ENCODE measurements around the gene FIG4.
"Not testable (repeated sequence)": the region's sequence is repeated elsewhere in the genome, so short reads cannot be mapped to it uniquely, and the experiment has no call there.

The FIG4 gene

DNA sequence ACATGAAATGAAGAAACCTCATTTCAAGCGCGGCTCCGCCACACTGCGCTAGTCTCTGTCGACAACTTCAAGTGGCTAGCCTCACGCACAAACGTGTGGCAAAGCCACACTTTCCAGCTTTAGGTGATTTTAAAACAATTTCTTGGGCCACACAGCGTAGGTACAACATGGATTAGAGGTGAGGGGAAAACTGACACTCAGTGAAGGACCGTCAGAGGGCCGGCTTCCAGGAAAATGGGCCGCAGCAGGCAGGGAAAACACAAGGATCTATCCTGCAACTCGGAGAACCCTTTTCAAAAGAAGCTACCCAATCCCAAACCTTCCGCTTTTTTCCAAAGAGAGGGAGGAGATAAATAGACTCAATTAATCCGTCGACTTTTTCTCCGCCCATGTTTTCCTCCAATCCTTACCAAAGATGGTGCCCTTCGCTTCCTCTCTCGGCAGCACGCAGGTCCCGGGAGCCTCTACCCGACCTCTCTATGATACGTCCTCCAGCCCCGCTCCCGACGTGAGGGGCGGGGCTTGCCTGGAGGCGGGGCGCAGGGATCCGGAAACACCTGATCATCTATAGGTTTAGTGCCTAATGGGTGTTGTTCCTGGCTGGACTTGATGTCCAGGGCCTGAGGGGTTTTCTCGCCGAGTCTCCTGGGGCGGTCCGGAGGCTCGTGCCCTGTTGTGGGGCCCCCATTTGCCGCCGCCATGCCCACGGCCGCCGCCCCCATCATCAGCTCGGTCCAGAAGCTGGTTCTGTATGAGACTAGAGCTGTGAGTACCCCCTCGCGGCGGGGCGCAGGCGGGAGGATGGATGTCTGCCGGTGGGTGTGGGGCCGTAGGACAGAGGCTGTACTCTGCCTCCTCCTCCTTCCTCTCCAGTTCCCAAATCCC, at the start of gene FIG4, which contains the start of gene AK9:
FIG4 (plus strand) TSS at position 560 of the 885 bp plus-strand sequence; CDS start at position 700, 140 bp downstream.
AK9 (minus strand) TSS at position 466 of the 885 bp plus-strand sequence. CDS start 15,457 bp downstream, outside the sequence.
- DNase-seq (ENCODE audit: low spot score), result peak; percentile 89
- Mint-ChIP-seq H3K4me3 (peak within 1 kb of the TSS; percentile 93), H3K27ac (peak within 1 kb of the TSS; percentile 91), H3K36me3 (ENCODE audit: low read depth) (peaks cover 2% of the 10 kb centered on the region), H3K9me3 (no peaks in the 10 kb centered on the region), H3K27me3 (ENCODE audit: low read depth) (peaks cover 13% of the 10 kb centered on the region), H3K4me1 (ENCODE audit: low read depth) (peaks cover 20% of the 10 kb centered on the region)

DNA sequence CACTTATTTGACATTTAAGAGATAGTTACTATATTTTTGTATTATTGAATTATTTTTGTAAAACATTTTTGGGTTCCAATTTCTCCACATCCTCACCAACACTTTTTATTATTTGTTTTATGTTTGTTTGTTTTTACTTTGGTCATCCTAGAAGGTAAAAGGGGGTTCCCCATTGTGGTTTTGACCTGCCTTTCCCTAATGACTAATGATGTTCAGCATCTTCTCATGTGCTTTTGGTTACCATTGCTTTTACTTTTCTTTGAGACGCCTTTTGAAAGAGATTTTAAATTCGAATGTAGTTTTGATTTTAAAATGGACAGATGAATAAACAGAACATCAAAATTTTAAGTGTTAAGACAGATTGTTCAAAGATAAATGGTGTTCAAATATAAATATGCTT, 47.0 kb upstream of the FIG4 start:
- Mint-ChIP-seq H3K4me3 (no peak overlapping the region), H3K27ac (no peak overlapping the region), H3K27me3 (ENCODE audit: low read depth) (no peaks in the 10 kb centered on the region), H3K36me3 (ENCODE audit: low read depth) (no peaks in the 10 kb centered on the region), H3K4me1 (ENCODE audit: low read depth) (no peaks in the 10 kb centered on the region), H3K9me3 (peaks cover 3% of the 10 kb centered on the region)
- no peak for DNase-seq (ENCODE audit: low spot score)

DNA sequence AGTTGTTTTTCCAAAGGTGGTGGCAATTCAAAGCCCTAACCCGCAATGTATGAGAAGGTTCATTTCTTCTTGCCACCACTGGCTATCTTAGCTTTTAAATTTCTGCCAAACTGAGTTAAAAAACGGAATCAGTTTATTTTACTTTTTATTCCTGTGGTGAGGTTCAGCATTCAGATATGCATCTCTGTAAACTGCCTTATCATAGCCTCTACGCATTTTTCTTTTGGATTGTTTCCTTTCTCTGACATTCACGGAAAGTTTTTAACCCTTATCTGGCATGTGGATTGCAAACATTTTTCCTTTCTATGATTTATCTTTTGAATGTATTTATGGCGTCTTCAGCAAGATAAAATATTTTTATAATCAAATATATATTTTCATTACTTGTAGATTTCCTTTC, 37.8 kb upstream of the FIG4 start:
- Mint-ChIP-seq H3K36me3 (ENCODE audit: low read depth) (no peaks in the 10 kb centered on the region), H3K27ac (no peak overlapping the region), H3K9me3 (no peaks in the 10 kb centered on the region), H3K4me1 (ENCODE audit: low read depth) (no peaks in the 10 kb centered on the region), H3K27me3 (ENCODE audit: low read depth) (no peaks in the 10 kb centered on the region), H3K4me3 (no peak overlapping the region)
- no peak for DNase-seq (ENCODE audit: low spot score)

DNA sequence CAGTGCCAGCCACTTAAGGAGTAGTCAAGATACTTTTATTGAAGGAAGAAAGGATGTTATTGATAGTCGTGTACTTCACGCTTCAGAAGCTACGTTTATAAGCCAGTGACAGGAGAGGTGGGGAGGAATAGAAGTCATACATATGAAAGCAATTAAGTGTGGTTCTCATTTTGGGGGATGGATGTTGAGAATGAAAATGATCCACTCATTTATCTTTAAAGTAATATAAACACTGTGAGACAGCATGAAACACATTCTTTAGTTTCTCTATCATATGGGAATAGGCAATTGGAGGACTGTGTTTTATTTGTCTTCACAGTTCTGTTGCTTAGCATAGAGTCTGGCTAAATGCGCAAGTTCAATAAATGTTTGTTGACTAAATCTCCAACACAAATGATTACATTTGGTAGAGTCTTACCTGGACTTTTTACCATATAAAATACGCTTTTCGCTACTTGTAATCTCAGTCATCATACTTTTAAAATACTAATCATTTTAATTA, 35.3 kb upstream of the FIG4 start:
- H3K27ac Mint-ChIP-seq, result no peak overlapping the region
- no peak overlapping the region for H3K4me3 Mint-ChIP-seq
- H3K27me3 Mint-ChIP-seq (ENCODE audit: low read depth), result no peaks in the 10 kb centered on the region
- no peaks in the 10 kb centered on the region for H3K36me3 Mint-ChIP-seq (ENCODE audit: low read depth)
- peaks cover 4% of the 10 kb centered on the region for H3K4me1 Mint-ChIP-seq (ENCODE audit: low read depth)
- no peaks in the 10 kb centered on the region for H3K9me3 Mint-ChIP-seq
- no peak for DNase-seq (ENCODE audit: low spot score)

DNA sequence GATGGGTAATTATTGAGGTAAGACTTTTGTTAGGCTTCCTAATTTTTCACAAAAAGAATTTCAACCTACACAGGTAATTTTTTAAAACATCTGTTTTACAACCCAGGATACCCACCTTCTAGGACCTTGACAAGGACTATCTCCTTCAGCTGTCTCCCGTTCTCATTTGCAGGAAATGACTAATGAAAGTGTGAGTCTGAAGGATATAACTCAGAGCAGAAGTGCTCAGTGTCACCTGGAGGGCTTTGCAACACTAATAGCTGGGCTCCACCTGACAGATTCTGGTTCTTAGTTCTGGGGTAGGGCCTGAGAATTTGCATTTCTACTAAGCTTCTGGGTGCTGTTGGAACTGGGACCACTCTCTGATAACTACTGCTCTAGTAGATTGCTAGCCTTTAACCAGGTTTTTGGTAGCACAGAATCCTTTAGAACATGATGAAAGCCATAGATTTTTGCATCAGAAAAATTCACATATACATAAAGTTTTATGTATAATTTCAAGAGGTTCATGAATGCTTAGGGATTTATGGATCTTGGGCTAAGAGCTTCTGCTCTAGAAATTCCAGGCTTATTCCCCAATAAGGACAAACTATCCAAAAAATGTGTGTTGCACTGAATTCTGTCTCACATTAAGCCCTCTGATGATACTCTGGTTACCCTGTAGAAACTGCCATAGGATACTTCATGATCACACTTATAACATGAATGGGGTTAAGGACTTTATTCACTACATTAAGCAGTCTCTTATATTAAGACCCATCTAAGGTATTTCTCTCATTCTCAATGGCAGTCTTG, 30.4 kb upstream of the FIG4 start:
- Mint-ChIP-seq H3K4me3 (no peak overlapping the region), H3K4me1 (ENCODE audit: low read depth) (peaks cover 4% of the 10 kb centered on the region), H3K27ac (no peak overlapping the region), H3K9me3 (no peaks in the 10 kb centered on the region), H3K27me3 (ENCODE audit: low read depth) (no peaks in the 10 kb centered on the region), H3K36me3 (ENCODE audit: low read depth) (no peaks in the 10 kb centered on the region)
- DNase-seq (ENCODE audit: low spot score), result no peak

DNA sequence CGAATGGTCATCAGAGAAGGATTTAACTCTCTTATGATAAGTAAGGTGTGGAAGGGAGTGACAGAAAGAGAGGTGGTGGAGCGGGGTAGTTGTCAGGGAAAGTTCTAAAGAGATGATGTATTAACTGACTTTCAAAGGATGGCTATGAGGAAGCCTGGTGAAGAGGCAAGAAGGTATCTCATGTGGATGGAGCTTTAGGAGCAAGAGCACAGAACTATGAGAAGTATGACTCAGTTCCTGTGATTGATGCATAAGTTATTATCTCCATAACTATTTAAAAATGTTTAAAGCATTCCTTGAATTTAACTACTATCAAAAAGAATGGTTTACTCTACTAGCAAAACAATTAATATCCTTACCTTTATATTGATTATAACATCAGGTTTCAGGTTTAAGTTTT, 28.9 kb upstream of the FIG4 start:
- no peak overlapping the region for H3K4me3 Mint-ChIP-seq
- no peaks in the 10 kb centered on the region for H3K36me3 Mint-ChIP-seq (ENCODE audit: low read depth)
- H3K27me3 Mint-ChIP-seq (ENCODE audit: low read depth), result no peaks in the 10 kb centered on the region
- no peak for DNase-seq (ENCODE audit: low spot score)
- H3K27ac Mint-ChIP-seq, result no peak overlapping the region
- H3K4me1 Mint-ChIP-seq (ENCODE audit: low read depth), result peaks cover 4% of the 10 kb centered on the region
- H3K9me3 Mint-ChIP-seq, result no peaks in the 10 kb centered on the region

DNA sequence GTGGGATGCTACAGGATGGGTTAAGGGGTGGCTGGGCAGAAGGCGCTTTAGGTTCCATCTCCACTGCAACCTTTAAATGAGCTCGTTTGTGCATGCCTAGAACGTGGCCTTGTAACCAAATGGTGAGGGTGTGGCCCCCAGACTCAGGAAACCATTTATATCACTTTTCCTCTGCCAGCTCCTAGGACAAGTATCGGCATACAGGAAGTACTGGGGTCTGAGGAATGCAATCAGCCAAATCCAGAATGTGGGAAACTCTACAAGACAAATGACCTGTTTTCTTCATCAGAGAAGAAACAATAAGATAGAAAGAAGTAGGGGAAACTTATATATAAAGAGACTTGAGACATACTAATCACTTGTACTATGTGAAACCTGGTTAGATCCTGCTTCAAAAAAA, 21.3 kb upstream of the FIG4 start:
- Mint-ChIP-seq H3K27ac (no peak overlapping the region), H3K4me3 (no peak overlapping the region), H3K36me3 (ENCODE audit: low read depth) (no peaks in the 10 kb centered on the region), H3K4me1 (ENCODE audit: low read depth) (no peaks in the 10 kb centered on the region), H3K9me3 (no peaks in the 10 kb centered on the region), H3K27me3 (ENCODE audit: low read depth) (no peaks in the 10 kb centered on the region)
- DNase-seq (ENCODE audit: low spot score), result no peak

DNA sequence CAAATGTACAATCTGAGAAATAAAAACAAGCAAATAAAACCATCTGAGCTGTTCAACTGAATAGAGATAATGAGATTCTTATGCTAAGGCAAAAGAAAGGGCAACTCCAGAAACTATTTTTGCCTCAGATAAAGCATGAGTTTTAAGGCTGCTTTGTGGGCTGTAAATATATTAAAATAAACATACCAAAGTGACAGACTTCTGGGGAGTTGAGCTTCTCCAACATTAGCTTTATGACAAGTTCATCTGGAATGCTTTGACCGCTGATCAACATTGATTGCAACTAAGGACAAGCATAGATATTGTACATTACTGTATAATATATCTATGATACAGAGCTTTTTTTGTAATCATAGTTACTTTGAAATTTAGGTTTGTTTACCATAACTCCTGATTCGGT, 19.4 kb upstream of the FIG4 start:
- peaks cover 2% of the 10 kb centered on the region for H3K9me3 Mint-ChIP-seq
- H3K4me3 Mint-ChIP-seq, result no peak overlapping the region
- H3K27ac Mint-ChIP-seq, result no peak overlapping the region
- H3K36me3 Mint-ChIP-seq (ENCODE audit: low read depth), result no peaks in the 10 kb centered on the region
- no peak for DNase-seq (ENCODE audit: low spot score)
- no peaks in the 10 kb centered on the region for H3K27me3 Mint-ChIP-seq (ENCODE audit: low read depth)
- H3K4me1 Mint-ChIP-seq (ENCODE audit: low read depth), result no peaks in the 10 kb centered on the region

DNA sequence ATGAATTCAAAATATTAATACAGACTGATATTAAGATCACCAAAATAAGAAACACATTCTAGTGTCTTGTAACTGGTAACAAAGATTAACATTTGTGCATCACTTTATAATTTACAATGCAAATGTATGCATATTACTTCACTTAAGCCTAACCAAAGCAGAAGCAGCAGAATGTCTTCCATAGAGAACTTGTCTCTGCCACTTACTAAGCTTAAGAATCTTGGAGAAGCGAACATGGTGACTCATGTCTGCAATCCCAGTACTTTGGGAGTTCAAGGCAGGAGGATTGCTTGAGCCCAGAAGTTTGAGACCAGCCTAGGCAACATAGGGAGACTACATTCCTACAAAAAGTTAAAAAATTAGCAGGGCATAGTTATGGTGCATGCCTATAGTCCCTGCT, 18.9 kb upstream of the FIG4 start:
- Mint-ChIP-seq H3K9me3 (peaks cover 3% of the 10 kb centered on the region), H3K36me3 (ENCODE audit: low read depth) (no peaks in the 10 kb centered on the region)
- no peak for DNase-seq (ENCODE audit: low spot score)

DNA sequence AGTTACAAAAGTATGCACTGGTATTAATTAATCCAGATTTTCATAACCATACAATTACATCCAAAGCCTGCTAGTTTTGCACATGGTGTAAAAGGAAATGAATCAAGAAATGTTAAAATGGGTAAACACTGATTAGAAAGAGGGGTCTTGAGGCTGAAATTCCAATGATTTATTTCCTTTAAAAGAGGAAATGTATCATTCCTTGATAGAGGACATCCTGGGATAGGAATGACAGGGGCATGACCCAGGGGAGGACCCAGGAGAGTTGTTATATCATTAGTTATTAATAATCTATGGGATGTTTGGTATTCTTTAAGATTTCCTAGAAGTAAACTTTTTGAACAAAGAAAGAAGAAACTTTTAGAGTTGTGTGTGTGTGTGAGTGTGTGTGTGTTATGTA, 18.3 kb upstream of the FIG4 start:
- Mint-ChIP-seq H3K4me3 (no peak overlapping the region), H3K9me3 (peaks cover 3% of the 10 kb centered on the region), H3K4me1 (ENCODE audit: low read depth) (no peaks in the 10 kb centered on the region), H3K36me3 (ENCODE audit: low read depth) (no peaks in the 10 kb centered on the region), H3K27ac (no peak overlapping the region), H3K27me3 (ENCODE audit: low read depth) (no peaks in the 10 kb centered on the region)
- DNase-seq (ENCODE audit: low spot score), result no peak

More for the DNA sequence above, 18.9 kb upstream of the FIG4 start:
- Mint-ChIP-seq H3K27me3 (ENCODE audit: low read depth) (no peaks in the 10 kb centered on the region), H3K27ac (no peak overlapping the region), H3K4me3 (no peak overlapping the region), H3K4me1 (ENCODE audit: low read depth) (no peaks in the 10 kb centered on the region)

DNA sequence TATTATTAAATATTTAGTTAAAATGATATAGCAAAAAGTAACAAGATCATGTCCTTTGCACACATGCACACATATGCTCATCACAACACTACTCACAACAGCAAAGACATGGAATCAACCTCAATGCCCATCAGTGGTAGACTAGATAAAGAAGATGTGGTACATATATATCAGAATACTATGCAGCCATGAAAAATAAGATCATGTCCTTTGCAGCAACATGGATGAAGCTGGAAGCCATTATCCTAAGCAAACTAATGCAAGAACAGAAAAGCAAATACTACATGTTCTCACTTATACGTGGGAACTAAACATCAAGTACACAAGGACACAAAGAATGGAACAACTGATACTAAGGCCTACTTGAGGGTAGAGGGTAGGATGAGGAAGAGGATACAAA, 14.4 kb upstream of the FIG4 start:
- Mint-ChIP-seq H3K27me3 (ENCODE audit: low read depth) (no peaks in the 10 kb centered on the region), H3K36me3 (ENCODE audit: low read depth) (no peaks in the 10 kb centered on the region), H3K27ac (no peak overlapping the region), H3K4me3 (no peak overlapping the region), H3K4me1 (ENCODE audit: low read depth) (no peaks in the 10 kb centered on the region), H3K9me3 (peaks cover 3% of the 10 kb centered on the region)
- DNase-seq (ENCODE audit: low spot score), result no peak

DNA sequence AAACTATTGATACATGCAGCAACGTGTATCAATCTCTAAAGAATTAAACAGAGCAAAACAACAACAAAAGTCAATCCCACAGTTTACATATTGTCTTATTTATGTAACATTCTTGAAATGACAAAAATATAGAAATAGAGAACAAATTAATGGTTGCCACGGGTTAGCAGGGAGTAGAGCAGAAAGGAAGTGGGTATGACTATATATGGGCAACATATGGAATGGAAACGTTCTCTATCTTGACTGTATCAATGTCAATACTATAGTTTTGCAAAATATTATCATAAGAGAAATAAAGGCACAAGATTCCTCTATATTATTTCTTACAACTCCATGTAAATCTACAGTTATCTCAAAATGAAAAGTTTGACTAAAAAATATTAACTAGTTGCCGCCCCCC, 12.9 kb upstream of the FIG4 start:
- no peaks in the 10 kb centered on the region for H3K27me3 Mint-ChIP-seq (ENCODE audit: low read depth)

DNA sequence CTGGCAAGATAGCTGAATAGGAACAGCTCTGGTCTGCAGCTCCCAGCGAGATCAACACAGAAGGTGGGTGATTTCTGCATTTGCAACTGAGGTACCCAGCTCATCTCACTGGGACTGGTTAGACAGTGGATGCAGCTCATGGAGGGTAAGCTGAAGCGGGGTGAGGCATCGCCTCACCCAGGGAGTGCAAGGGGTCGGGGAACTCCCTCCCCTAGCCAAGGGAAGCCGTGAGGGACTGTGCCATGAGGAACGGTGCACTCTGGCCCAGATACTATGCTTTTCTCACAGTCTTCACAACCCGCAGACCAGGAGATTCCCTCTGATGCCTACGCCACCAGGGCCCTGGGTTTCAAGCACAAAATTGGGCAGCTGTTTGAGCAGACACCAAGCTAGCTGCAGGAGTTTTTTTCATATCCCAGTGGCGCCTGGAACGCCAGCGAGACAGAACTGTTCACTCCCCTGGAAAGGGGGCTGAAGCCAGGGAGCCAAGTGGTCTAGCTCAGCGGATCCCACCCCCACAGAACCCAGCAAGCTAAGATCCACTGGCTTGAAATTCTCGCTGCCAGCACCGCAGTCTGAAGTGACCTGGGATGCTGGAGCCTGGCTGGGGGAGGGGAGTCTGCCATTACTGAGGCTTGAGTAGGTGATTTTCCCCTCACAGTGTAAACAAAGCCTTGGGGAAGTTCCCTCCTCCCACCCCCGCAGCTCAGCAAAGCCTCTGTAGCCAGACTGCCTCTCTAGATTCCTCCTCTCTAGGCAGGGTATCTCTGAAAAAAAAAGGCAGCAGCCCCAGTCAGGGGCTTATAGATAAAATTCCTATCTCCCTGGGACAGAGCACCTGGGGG, 12.2 kb upstream of the FIG4 start:
- DNase-seq (ENCODE audit: low spot score), result peak; percentile 9
- not testable (repeated sequence) for H3K4me1 Mint-ChIP-seq (ENCODE audit: low read depth); H3K9me3 Mint-ChIP-seq; H3K4me3 Mint-ChIP-seq; H3K27me3 Mint-ChIP-seq (ENCODE audit: low read depth); H3K27ac Mint-ChIP-seq; H3K36me3 Mint-ChIP-seq (ENCODE audit: low read depth)

More for the DNA sequence above, 12.9 kb upstream of the FIG4 start:
- Mint-ChIP-seq H3K4me3 (no peak overlapping the region), H3K36me3 (ENCODE audit: low read depth) (no peaks in the 10 kb centered on the region), H3K4me1 (ENCODE audit: low read depth) (no peaks in the 10 kb centered on the region), H3K27ac (no peak overlapping the region), H3K9me3 (peaks cover 3% of the 10 kb centered on the region)
- no peak for DNase-seq (ENCODE audit: low spot score)

Measured in T-helper 2 cell treated with Interferon-gamma antibody and Interleukin-4, amounts not matched to agents 5 μg/mL and 100 μg/mL, for 36 hours (primary cell).